SK-N-SH (cell line): ENCODE measurements around the gene STK31. TPM values are rescaled to one million over a fixed set of nuclear protein-coding genes. Genes with fewer than 3 reads are reported as not detected.

Experiments
- CTCF ChIA-PET: fragments of 300-600, 350-600 bp; formaldehyde crosslinking; extraction: SDS; loops from one replicate; lab custom pipeline; 2021; lab: Yijun Ruan, JAX
- POLR2A ChIA-PET: fragments of 350-600 bp; sonication (Branson Sonifier 250); formaldehyde crosslinking; extraction: SDS; loops from one replicate; lab custom pipeline; 2020; ENCODE audit warnings: antibody characterized with exemption, inconsistent platforms; lab: Yijun Ruan, JAX
- DNase-seq: peaks from one replicate; pipeline ENCODE4 v3.0.0; 2012
- H2AFZ ChIP-seq: fragments of 200-600 bp; sonication (generic); 2 replicates; pipeline ENCODE4 v1.8.1; 2016; ENCODE audit warnings: antibody characterized with exemption, mild to moderate bottlenecking, low read depth
- H3F3A ChIP-seq: fragments of 200-600 bp; sonication (generic); replicated peaks from 2 replicates; pipeline ENCODE3; 2016; ENCODE audit warnings: antibody characterized with exemption, mild to moderate bottlenecking; ENCODE audit not compliant: insufficient read depth
- H3K27ac ChIP-seq, 2 experiments: fragments of 200-500 bp in 1 of 2; fragments of 200-600 bp in 1 of 2; sonication (Bioruptor generic) in 1 of 2; sonication (generic), shearing (Covaris generic) in 1 of 2; 2 replicates each; pipeline versions ENCODE4 v1.5.1 to v1.6.1; 2014 to 2016; ENCODE audit warnings: low read depth in 2 of 2, inconsistent platforms in 1 of 2, low read length in 1 of 2, mild to moderate bottlenecking in 1 of 2, mixed read lengths in 1 of 2
- H3K27me3 ChIP-seq: fragments of 200-600 bp; sonication (generic), shearing (Covaris generic); 2 replicates; pipeline ENCODE4 v1.6.1; 2016; ENCODE audit warnings: mixed run types; ENCODE audit not compliant: insufficient read depth
- H3K36me3 ChIP-seq, 2 experiments: fragments of 200-500 bp in 1 of 2; fragments of 200-600 bp in 1 of 2; sonication (Bioruptor generic) in 1 of 2; sonication (generic) in 1 of 2; replicated peaks in 1 of 2; 2 replicates each; pipeline versions ENCODE3 to v1.5.1; 2014 to 2016; ENCODE audit warnings: low read length in 1 of 2, mild to moderate bottlenecking in 1 of 2; ENCODE audit not compliant: insufficient read depth in 2 of 2, control insufficient read depth in 1 of 2
- H3K4me1 ChIP-seq, 2 experiments: fragments of 200-500 bp in 1 of 2; fragments of 200-600 bp in 1 of 2; sonication (Bioruptor generic) in 1 of 2; sonication (generic), shearing (Covaris generic) in 1 of 2; 2 replicates each; pipeline versions ENCODE4 v1.5.1 to v1.6.1; 2014 to 2016; ENCODE audit warnings: low read depth in 1 of 2, low read length in 1 of 2, mixed run types in 1 of 2; ENCODE audit not compliant: insufficient read depth in 2 of 2, control insufficient read depth in 1 of 2
- H3K4me2 ChIP-seq: fragments of 200-600 bp; sonication (generic), shearing (Covaris generic); 2 replicates; pipeline ENCODE4 v1.6.1; 2017; ENCODE audit warnings: mixed run types
- H3K4me3 ChIP-seq, 2 experiments: fragments of 200-500 bp in 1 of 2; fragments of 200-600 bp in 1 of 2; sonication (Bioruptor generic) in 1 of 2; sonication (generic), shearing (Covaris generic) in 1 of 2; 2 replicates each; pipeline versions ENCODE4 v1.5.1 to v1.8.1; 2014 to 2016; ENCODE audit warnings: low read depth in 2 of 2, inconsistent platforms in 1 of 2, low read length in 1 of 2, mild to moderate bottlenecking in 1 of 2, mixed read lengths in 1 of 2, moderate library complexity in 1 of 2
- H3K79me2 ChIP-seq: fragments of 200-600 bp; sonication (generic); 2 replicates; pipeline ENCODE4 v1.8.1; 2017; ENCODE audit warnings: mild to moderate bottlenecking; ENCODE audit not compliant: insufficient read depth
- H3K9ac ChIP-seq: fragments of 200-600 bp; sonication (generic); 2 replicates; pipeline ENCODE4 v1.6.1; 2017; ENCODE audit warnings: mixed run types
- H3K9me2 ChIP-seq: fragments of 200-600 bp; sonication (generic); 2 replicates; pipeline ENCODE4 v1.6.1; 2017; ENCODE audit warnings: mixed run types
- H3K9me3 ChIP-seq: fragments of 200-600 bp; sonication (generic); 2 replicates; pipeline ENCODE4 v1.6.1; 2017; ENCODE audit warnings: mixed run types, mild to moderate bottlenecking, moderate library complexity
- H4K20me1 ChIP-seq: fragments of 200-600 bp; sonication (generic); 2 replicates; pipeline ENCODE4 v1.6.1; 2017; ENCODE audit warnings: mild to moderate bottlenecking, mixed run types; ENCODE audit not compliant: insufficient read depth
- CHD2 ChIP-seq: fragments of 150-350 bp; IDR thresholded peaks from 2 replicates; pipeline ENCODE4 v1.6.1; 2018; ENCODE audit warnings: low read length; ENCODE audit not compliant: partially characterized antibody
- ELF1 ChIP-seq: IDR thresholded peaks from 2 replicates; pipeline ENCODE4 v1.4.0; 2012
- FOSL2 ChIP-seq: IDR thresholded peaks from 2 replicates; pipeline ENCODE4 v1.4.0; 2012; ENCODE audit warnings: low read depth, mild to moderate bottlenecking, moderate library complexity, borderline replicate concordance
- GATA2 ChIP-seq: sonication (generic); formaldehyde crosslinking; IDR thresholded peaks from 2 replicates; pipeline ENCODE4 v1.5.0; 2020; ENCODE audit warnings: mild to moderate bottlenecking, missing genetic modification reagents
- JUND ChIP-seq: IDR thresholded peaks from 2 replicates; pipeline ENCODE4 v1.4.0; 2012
- POLR2AphosphoS5 ChIP-seq: IDR thresholded peaks from 2 replicates; pipeline ENCODE4 v1.6.1; 2012; ENCODE audit warnings: low read depth, low read length
- RFX5 ChIP-seq: IDR thresholded peaks from 2 replicates; pipeline ENCODE4 v1.6.1; 2012; ENCODE audit warnings: mild to moderate bottlenecking, improper control_type of control experiment, low read length
- SIN3A ChIP-seq: IDR thresholded peaks from 2 replicates; pipeline ENCODE4 v1.6.1; 2012; ENCODE audit warnings: low read depth, mild to moderate bottlenecking, low read length, moderate library complexity, borderline replicate concordance
- SMC3 ChIP-seq: IDR thresholded peaks from 2 replicates; pipeline ENCODE4 v1.6.1; 2012; ENCODE audit warnings: low read depth, low read length, improper control_type of control experiment
- TAF1 ChIP-seq: IDR thresholded peaks from 2 replicates; pipeline ENCODE4 v1.6.1; 2012; ENCODE audit warnings: low read depth, mild to moderate bottlenecking, low read length, moderate library complexity, borderline replicate concordance
- TCF12 ChIP-seq: IDR thresholded peaks from 2 replicates; pipeline ENCODE4 v1.4.0; 2012
- TEAD4 ChIP-seq: IDR thresholded peaks from 2 replicates; pipeline ENCODE4 v1.4.0; 2012; ENCODE audit warnings: mild to moderate bottlenecking, borderline replicate concordance; ENCODE audit not compliant: insufficient read depth
- whole genome bisulfite sequencing: methylation state at CpG from one replicate; pipeline ENCODE4 v1.1.6; 2017; ENCODE audit warnings: low lambda C conversion rate; 5-methylcytosine and 5-hydroxymethylcytosine counted together
- polyA plus RNA-seq, 3 experiments: library from polyadenylated mRNA; depleted of rRNA; stranded (reverse); fragments of >200 nt; gene quantifications; 2 replicates each; pipeline ENCODE4 v1.2.3, GENCODE V29; 2012
- TF ChIP-seq, protein P1 (sequence below): IDR thresholded peaks from 2 replicates; pipeline ENCODE4 v1.4.0; 2012; ENCODE audit warnings: low read depth
- TF ChIP-seq, protein P2 (sequence below): IDR thresholded peaks from 2 replicates; pipeline ENCODE4; 2012
- TF ChIP-seq, protein P3 (sequence below): IDR thresholded peaks from 2 replicates; pipeline ENCODE4 v1.4.0; 2012; ENCODE audit warnings: low read depth, borderline replicate concordance
- TF ChIP-seq, protein P4 (sequence below): fragments of 150-350 bp; IDR thresholded peaks from 2 replicates; pipeline ENCODE4 v1.6.1; 2016; ENCODE audit warnings: mild to moderate bottlenecking, low read depth, low read length

STK31 gene
- polyA plus RNA-seq, 1 of the 3 experiments (the other 2 are of a cell fraction), result 0.02 TPM

DNA sequence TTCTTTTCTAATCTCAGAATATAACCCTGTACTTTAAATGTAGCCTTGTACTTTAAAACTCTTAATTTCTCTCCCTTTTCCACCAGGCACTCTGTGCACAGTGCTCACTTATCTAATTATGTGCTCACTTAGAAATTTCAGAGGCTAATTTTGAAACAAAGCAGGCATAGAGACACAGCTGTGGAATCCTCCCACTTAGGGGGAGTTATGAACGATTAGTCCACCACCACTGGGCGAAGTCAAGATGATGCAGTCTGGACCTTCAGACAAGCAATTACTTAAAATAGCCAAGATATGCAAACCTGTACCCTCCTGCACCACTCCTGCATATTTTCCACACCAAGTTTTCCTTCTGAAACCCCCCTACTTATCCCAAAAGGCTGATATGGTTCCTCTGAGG is 143.0 kb downstream of the STK31 start:
- H4K20me1 ChIP-seq, result no peaks in the 10 kb centered on the region
- DNase-seq, result no peak
- peaks cover 5% of the 10 kb centered on the region for H3F3A ChIP-seq
- H3K79me2 ChIP-seq, result no peaks in the 10 kb centered on the region
- H3K4me2 ChIP-seq, result no peak overlapping the region
- ChIA-PET POLR2A (no interaction called here), CTCF (interaction anchor here (0.6 to 4.3 kb wide), 4 partner anchors 11 to 718 kb away, joined by 3 to 31 read pairs (median 3); no protein-coding TSS in a partner anchor)
- 7% methylated on average over 2 of the region's 2 CpGs for WGBS
- no peak overlapping the region for H3K9ac ChIP-seq
- H3K36me3 ChIP-seq, result no peaks in the 10 kb centered on the region
- no peak overlapping the region for H3K4me3 ChIP-seq
- no peak overlapping the region for H2AFZ ChIP-seq
- no peaks in the 10 kb centered on the region for H3K9me2 ChIP-seq
- TF ChIP-seq GATA2 (CRISPR knock-in tag) (no peak), TAF1 (no peak), ELF1 (no peak), SMC3 (no peak), SIN3A (no peak), JUND (no peak), TCF12 (no peak), RFX5 (no peak), TEAD4 (no peak), FOSL2 (no peak), POLR2AphosphoS5 (no peak), CHD2 (no peak)
- TF ChIP-seq, protein P1, sequence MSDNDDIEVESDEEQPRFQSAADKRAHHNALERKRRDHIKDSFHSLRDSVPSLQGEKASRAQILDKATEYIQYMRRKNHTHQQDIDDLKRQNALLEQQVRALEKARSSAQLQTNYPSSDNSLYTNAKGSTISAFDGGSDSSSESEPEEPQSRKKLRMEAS, result no peak
- TF ChIP-seq, protein P2, sequence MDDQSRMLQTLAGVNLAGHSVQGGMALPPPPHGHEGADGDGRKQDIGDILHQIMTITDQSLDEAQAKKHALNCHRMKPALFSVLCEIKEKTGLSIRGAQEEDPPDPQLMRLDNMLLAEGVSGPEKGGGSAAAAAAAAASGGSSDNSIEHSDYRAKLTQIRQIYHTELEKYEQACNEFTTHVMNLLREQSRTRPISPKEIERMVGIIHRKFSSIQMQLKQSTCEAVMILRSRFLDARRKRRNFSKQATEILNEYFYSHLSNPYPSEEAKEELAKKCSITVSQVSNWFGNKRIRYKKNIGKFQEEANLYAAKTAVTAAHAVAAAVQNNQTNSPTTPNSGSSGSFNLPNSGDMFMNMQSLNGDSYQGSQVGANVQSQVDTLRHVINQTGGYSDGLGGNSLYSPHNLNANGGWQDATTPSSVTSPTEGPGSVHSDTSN, result no peak
- TF ChIP-seq, protein P3, sequence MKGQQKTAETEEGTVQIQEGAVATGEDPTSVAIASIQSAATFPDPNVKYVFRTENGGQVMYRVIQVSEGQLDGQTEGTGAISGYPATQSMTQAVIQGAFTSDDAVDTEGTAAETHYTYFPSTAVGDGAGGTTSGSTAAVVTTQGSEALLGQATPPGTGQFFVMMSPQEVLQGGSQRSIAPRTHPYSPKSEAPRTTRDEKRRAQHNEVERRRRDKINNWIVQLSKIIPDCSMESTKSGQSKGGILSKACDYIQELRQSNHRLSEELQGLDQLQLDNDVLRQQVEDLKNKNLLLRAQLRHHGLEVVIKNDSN, result no peak
- TF ChIP-seq, protein P4, sequence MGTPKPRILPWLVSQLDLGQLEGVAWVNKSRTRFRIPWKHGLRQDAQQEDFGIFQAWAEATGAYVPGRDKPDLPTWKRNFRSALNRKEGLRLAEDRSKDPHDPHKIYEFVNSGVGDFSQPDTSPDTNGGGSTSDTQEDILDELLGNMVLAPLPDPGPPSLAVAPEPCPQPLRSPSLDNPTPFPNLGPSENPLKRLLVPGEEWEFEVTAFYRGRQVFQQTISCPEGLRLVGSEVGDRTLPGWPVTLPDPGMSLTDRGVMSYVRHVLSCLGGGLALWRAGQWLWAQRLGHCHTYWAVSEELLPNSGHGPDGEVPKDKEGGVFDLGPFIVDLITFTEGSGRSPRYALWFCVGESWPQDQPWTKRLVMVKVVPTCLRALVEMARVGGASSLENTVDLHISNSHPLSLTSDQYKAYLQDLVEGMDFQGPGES, result no peak
- H3K27me3 ChIP-seq, result no peaks in the 10 kb centered on the region
- no peaks in the 10 kb centered on the region for H3K9me3 ChIP-seq
- peaks cover 0 to 4% of the 10 kb centered on the region in 2 experiments; a peak in 1 of 4 replicates for H3K4me1 ChIP-seq
- H3K27ac ChIP-seq, result no peak overlapping the region
